COR-L47 (cell line): ENCODE results near the gene PANK3.
"Not testable (repeated sequence)": the region's sequence is repeated elsewhere in the genome, so short reads cannot be mapped to it uniquely, and the experiment has no call there.

Experiments
- DNase-seq: peaks from one replicate; lab custom pipeline; 2025; lab: John Stamatoyannopoulos, UW

PANK3 gene

GRCh38 chr5:168592014-168592368 is 12.8 kb upstream of the PANK3 start:
- no peak for DNase-seq

- no peak for DNase-seq
These were observed 12.3 kb upstream of the PANK3 start for GRCh38 chr5:168591302-168592013.

DNA sequence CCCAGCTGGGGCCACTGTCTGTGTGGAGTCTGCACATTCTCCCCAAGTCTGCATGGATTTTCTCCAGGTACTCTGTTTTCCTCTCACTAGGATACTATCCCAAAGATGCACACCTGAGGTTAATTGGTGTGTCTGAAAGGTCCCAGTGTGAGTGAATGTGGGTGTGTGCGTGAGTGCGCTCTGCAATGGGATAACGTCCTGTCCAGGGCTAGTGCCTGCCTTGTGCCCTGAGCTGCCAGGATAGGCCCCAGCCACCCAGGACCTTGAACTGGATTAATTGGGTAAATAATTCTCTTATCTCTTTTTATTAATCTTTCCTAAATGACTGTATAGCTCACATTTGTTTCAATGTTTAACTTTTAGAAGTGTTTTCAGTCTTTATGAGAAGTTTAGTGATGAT is 11.5 kb upstream of the PANK3 start:
- no peak for DNase-seq

- no peak for DNase-seq
These were observed 8.8 kb upstream of the PANK3 start for GRCh38 chr5:168587987-168588386.

- DNase-seq, result no peak
These were observed 6.1 kb upstream of the PANK3 start for GRCh38 chr5:168585119-168585856.

- DNase-seq, result no peak
These were observed 4.7 kb upstream of the PANK3 start for GRCh38 chr5:168583742-168584482.

DNA sequence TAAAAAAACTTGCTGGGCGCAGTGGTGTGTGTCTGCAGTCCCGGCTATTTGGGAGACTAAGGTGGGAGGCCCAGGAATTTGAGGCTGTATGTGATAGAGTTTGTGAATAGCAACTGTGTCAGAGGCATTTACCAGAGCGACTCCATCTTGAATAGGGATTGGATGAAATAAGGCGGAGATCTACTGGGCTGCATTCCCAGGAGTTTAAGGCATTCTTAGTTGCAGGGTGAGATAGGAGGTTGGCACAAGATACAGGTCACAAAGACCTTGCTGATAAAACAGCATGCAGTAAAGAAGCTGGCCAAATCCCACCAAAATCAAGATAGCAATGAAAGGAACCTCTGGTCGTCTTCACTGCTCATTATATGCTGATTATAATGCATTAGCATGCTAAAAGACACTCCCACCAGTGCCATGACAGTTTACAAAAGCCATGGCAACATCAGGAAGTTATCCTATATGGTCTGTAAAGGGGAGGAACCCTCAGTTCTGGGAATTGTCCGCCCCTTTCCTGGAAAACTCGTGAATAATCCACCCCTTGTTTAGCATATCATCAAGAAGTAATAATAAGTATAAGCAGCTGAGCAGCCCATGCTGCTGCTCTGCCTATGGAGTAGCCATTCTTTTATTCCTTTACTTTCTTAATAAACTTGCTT is 1.8 kb upstream of the PANK3 start:
- not testable (repeated sequence) for DNase-seq

DNA sequence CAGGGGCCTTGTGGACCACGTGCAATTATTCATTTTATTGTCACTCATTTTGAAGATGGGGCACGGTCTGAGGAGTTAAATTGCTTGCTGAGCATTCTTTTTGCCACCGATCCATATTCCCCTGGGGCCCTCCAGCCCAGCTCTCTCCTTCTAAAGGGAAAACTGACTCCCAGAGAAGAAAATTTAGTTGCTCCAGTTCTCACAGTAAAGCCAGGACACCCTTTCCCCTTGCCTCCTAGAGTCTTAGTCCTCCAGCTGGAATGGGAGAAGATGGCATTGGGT is 1.0 kb upstream of the PANK3 start:
- no peak for DNase-seq

DNA sequence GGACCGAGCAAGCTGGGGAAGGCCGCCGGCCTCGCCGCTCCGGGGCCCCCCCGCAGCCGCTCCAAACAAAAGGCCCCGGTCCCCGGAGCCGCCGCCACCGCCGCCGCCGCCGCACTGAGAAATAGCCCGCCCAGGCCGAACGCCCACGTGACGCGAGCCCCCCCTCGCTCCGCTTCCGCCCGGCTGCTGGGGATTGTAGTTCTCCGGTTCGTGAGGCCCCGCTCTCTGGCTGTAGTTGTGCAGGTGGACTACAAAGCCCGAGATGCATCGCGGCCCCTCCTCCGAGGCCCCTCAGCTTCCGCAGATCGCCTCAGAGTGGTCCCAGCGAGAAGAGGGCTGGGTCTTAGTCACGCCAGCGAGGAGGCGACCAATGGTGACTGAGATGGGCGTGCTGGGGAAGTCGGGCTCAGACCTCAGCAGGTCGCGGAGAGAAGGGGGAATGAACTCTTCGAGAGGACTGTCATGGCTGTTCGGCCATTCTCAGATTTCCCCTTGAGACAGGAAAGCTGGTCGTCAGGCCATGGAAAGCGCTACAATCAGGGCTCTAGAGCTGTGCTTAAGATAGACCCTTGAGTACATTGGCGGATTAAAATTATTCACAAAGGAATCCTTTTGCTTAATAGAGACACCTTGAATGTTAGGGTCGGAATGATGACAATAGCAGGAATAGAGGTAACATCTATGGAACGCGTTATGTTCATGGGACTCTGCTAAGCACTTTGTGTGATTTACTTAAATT is 489 bp upstream of the PANK3 start:
- DNase-seq, result peak; percentile 98

- no peak for DNase-seq
These were observed 1.2 kb downstream of the PANK3 start for GRCh38 chr5:168578006-168578405.

- DNase-seq, result no peak
These were observed 3.5 kb downstream of the PANK3 start for GRCh38 chr5:168575391-168576372.

DNA sequence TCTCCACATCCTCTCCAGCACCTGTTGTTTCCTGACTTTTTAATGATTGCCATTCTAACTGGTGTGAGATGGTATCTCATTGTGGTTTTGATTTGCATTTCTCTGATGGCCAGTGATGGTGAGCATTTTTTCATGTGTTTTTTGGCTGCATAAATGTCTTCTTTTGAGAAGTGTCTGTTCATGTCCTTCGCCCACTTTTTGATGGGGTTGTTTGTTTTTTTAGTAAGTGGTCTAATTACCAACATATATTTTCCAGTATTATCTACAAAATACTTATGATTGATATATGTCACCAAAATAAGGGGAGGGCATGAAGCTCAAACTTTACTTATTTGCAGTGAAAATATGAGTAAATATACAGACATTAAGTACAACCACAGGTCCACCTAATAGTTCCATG is 5.0 kb downstream of the PANK3 start:
- not testable (repeated sequence) for DNase-seq

DNA sequence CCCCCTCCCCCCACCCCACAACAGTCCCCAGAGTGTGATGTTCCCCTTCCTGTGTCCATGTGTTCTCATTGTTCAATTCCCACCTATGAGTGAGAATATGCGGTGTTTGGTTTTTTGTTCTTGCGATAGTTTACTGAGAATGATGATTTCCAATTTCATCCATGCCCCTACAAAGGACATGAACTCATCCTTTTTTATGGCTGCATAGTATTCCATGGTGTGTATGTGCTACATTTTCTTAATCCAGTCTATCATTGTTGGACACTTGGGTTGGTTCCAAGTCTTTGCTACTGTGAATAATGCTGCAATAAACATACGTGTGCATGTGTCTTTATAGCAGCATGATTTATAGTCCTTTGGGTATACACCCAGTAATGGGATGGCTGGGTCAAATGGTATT is 5.5 kb downstream of the PANK3 start:
- not testable (repeated sequence) for DNase-seq

- DNase-seq, result no peak
These were observed 8.5 kb downstream of the PANK3 start for GRCh38 chr5:168570490-168571328.

- DNase-seq, result no peak
These were observed 10.4 kb downstream of the PANK3 start for GRCh38 chr5:168568738-168569137.

- DNase-seq, result no peak
These were observed 15.2 kb downstream of the PANK3 start for GRCh38 chr5:168563959-168564358.

GRCh38 chr5:168562279-168562678 is 16.9 kb downstream of the PANK3 start:
- DNase-seq, result no peak

GRCh38 chr5:168557389-168557788 is 21.8 kb downstream of the PANK3 start:
- no peak for DNase-seq

DNA sequence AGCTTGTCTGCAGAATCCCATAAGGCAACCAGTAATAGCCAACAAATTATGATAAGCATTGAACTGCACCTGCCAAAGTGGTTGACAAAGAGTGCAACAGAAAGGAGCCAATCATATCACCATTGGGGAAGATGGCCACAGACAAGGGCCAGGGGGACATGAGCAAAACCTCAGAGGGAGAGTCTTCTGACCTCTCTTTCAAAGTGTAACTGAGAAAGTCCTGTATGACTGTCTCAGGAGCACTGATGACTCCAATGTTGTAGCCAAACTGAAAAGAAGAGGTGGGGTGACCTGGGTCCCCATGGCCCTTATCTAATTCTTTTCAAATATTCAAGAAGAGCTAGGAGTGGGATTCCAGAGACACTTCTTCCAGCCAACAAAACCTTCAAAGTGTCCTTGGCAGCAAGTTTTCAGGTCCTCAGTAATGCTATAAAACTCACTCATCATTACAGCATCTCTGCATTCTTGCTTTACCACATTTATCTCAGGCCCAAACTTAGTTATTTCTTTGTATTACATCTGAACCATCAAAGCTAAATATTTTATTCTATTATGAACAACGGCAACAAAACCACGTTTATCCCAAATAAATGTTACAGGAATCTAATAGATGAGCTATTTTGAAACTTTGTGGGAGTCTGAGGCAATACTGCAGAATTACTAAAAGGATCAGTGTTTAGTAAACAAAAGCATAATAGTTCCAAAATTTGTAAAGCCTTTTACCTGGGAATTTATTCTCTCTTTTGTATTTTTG is 25.6 kb downstream of the PANK3 start:
- DNase-seq, result no peak
